NOMO-1 treated with DMSO at 0.1 percent for 48 hours (cell line): ENCODE measurements around the gene ASTN2.
"Not testable (repeated sequence)": the region's sequence is repeated elsewhere in the genome, so short reads cannot be mapped to it uniquely, and the experiment has no call there.

ENCODE experiments used
- DNase-seq: peaks from one replicate; lab custom pipeline; 2025; ENCODE audit not compliant: unreplicated experiment; lab: John Stamatoyannopoulos, UW

Gene ASTN2

DNA sequence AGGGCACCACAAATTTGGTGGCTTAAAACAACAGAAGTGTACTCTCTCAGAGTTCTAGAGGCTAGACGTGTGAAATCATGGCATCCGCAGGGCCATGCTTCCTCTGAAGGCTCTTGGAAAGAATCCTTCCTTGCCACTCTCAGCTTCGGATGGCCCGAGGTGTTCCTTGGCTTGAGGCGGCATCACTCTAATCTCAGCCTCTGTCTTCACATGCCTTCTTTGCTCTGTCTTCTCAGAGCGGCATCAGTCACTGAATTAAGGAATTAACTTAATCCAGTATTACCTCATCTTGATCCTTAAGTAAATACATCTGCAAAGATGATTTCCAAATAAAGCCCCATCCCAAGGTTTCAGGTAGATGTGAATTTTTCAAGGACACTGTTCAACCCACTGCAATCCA, 938.9 kb downstream of the ASTN2 start:
- no peak for DNase-seq

DNA sequence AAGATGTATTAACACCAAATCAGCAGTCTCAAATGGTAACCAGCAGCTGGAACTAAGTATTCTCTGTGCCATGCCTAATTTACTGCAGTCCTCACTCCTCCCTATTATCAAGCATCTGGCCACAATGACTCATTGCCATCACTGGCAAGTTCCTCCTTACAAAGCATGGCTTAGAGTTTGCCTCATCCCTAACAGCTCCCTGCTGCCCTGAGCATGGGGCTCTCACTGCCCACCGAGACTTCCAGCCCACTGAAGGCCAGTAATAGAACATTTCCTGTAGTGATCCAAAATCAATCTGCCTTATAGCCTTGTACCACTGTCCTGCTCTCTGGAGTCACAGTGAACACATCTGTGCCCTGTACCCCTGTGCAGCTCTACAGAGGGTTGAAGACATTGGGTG, 939.7 kb downstream of the ASTN2 start:
- DNase-seq = no peak

DNA sequence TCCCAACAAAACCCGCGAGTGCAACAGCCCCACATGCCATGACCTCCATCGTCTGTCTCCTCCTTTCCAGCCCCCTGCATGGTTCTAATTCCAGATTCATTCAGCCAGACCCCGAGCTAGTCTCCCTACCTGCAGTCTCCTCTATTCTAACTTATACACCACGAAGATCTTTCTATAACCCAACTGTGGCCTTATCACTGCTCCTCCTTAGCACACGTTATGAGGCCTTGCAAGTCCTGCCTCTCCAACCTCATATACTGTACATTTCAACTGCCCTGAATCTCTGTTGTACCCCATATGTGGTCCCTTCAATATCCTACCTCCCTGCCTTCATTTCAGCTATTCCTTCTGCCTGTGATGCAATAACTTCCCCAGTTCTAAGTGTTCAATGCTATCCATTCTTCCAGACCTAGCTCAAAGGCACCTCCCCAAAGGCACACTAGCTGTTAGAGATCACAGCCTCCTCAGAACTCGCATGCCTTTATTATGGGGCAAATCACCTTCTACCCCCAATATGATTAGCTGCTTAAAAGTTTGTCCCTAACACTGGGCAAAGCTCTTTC, 942.8 kb downstream of the ASTN2 start:
- DNase-seq = no peak

DNA sequence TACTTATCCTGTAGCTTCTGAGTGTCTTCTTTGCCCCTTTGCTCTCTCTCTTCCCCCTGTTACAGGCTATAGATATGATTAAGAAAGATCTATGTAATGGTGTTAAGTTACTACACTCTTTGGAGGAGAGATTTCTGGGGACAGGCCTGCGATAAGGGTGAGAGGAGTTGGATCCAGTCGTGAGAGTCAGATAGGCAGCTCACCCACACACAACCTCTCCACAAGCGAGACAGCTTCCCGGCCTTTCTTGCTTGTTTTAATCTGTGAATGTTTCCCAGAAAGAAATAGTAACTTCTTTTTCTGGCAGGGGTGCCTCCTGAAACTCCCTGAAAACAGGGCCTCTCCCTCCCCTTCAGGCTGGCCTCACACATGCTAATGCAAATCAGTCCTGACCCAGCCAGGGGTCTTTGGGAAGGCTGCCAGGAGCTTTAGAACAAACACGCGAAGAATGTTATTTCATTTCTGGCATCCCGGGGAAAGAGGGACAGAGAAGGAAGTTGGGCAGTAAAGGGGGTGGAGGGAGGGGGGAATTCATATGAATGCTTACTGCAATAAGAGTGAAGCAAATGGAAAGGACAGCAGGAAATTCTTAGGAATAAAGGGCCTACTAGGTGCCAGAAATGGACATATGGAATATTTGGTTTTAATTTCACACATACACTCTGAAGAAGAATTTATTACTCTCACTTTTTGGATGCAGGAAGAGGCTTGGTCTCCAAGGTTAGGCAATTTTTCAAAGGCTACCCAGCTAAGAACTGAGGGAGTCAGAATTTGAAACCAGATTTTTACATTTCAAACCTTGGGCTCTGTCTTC, 943.6 kb downstream of the ASTN2 start:
- no peak for DNase-seq

DNA sequence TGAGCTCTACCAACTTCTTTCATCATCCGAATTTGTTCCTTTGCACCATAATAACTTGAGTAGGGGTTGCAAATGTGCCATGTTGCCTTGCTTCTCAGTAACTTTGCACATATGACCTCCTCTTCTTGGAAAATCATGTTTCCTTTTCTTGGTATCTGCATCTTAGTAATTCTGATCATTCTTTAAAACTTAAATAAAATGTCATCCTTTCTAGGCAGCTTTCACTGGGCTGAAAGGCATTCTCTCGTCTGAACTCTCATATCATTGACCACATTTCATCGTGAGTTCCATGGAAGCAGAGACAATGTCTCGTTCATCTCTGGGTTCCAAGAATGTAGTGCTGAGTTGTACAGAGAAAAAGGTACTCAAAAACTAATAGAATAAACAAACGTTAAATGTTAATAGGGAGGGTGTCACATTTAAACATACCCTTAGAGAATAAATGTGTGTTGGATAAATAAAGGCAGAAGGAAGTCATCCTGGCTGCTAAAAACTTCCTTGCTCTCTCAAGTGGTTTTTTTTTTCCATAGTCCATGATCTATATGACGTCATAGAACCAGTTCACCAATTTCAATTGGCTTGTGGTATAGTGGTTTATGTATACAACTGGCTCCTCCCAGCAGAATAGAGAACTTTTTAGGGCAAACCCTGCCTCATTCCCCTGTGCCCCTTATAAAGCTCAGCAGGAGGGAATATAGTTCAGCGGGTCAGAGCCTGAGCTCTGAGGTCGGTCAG, 945.9 kb downstream of the ASTN2 start:
- no peak for DNase-seq

DNA sequence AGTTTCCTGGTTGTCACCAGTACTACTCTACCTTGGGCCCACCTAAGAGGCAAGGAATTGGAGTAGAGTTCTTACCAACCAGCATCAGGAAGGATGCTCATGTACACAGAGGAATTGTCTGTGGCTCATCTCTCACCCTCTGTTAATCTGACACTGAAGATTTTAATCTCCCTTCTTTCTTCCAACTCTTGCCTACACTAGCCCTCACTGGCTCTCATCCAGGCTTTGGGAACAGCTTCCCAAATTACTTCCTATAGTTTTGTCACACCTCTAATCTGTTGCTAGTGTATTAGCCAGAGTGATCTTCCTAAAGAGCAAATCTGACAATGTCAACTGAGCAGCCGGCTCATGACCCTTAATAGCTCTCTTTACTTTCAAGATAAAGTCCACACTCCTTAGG, 946.5 kb downstream of the ASTN2 start:
- DNase-seq = no peak

DNA sequence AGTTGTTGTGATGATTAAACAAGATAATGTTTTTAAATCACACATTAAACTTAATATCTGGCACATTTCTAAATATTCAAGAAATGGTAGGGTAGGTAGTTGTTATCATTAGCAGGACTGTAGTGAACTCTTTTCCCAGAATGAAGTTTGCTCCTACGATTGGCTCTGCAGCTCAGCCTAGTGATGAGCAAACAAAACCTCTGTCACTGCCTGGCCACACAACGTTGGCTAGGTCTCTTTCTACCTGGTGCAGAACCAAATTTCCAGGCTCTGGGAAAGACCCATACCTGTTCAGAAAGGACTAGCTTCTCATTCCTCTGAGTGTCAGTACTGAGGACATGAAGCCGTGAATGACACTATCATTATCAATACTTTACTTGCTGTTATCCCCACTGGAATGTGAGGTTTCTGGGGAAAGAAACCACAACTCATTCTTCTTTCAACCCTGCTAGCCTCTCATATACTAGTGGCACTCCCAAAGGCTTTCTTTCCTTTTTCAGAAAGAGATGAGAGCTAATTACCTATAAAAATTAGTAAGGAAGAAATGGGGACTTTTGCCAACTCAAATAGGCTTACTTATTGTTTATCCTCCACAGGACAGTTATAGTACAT, 947.0 kb downstream of the ASTN2 start:
- no peak for DNase-seq

DNA sequence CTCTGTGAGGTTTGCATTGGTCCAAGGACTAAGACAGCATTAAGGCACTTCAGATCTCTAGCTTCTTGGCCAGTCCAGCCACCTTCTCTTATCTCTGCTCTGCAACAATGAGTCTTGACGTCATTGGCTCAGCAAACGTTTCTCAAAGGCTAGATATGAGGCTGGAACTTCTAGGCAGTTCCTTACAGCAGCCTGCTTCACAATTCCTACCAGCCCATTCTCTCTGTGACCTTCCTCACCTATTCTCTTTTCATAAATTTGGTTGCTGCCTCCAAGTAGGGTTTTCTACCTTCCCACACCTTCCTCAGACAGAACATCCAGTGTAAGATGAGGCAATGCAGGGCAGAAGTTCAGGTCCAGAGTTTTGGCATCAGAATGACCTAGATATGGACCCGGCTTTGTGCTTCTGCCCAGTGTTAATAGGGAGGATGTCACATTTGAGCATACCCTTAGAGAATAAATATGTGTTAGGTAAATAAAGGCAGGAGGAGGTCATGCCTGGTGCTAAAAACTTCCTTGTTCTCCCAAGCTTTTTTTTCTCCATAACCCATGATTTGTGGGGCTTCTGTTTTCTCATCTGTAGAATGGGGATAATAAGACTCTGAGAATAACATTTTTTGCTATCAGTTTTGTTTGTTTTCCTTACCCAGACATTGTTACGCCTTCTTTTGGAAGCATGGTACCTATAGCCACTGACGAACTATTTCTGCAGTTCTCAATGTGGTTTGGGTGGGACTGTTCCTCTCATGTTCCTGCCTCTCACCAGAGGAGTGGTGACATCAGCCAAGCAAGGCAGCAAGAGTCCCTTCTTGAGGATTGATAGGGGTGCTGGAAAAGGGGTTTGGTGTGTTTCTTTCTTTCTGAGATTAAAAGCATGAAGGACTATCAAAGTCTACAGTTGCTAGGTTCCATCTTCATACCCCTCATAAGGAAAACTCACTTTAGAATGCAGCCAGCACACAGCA, 948.3 kb downstream of the ASTN2 start:
- no peak for DNase-seq

DNA sequence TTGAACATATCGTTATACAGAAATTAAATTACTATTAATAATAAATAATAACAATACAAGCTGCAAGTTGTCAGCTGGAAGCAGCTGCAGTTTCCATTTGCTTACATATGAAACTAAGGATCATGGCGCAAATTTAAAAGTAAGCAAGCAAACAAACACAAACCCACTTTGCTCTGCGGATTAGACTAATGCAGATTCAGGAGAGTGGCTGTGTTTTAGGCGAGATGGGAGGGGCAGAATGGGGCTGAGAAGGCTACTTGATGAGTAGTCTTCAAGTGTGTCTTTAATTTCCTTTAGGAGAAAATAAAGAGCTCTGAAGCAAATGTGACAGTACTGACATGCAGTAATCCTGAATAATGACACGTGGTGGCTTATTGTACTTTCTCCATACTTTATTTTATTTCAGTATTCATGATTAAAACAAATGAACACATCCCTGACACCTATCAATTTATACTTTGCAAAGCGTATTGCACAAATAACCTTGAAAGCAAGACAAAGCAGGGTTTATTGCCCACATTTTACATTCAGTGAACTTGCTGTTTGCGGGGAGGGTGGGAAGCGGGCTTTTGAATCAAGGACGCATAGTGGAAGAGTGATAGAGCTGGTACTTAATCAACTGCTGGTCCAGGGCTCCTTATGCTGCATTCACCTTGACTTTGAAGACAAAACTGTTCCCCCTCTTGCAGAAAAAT, 949.1 kb downstream of the ASTN2 start:
- no peak for DNase-seq

DNA sequence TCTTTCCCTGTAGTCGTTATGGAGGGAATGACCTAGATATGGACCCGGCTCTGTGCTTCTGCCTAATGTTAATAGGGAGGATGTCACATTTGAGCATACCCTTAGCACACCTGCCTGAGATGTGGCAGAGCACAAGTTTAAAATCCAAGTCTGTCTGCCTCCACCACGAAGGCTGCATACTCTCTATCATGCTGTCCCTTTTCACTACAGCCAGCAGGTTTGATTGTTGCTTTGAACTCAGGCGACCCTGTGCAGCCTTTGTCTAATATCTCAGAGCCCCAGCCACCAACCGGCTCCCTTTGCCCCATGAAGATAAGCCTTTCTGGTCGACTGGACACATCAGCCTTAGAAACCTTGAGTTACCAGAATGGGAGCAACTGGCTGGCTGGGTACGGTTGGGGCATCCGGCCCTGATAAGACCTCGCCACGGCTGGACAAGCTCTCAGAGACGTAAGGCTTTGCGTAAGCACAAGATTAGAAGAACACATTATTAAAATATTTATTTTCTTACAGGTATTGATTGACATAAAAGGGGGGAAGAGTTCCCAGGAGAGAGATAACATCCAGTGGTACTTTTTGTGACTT, 949.8 kb downstream of the ASTN2 start:
- DNase-seq = no peak

DNA sequence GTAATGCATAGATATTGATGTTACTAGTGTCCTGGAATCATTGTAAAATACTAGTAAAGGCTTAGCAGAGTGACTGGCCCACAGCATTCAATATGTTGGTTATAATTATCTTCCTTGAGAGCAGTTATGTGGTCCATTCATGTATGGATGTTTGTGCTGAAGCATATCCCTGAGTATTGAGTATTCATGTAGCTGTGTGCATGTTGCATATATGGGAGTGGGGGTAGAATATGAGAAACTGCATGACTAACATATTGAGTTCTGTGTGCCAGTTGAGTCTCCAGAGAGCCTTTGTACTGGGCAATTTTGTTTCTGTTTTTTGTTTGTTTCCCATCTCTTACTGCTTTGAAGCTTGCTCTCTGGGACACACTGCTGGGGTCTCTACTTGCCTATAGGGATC, 950.4 kb downstream of the ASTN2 start:
- no peak for DNase-seq

DNA sequence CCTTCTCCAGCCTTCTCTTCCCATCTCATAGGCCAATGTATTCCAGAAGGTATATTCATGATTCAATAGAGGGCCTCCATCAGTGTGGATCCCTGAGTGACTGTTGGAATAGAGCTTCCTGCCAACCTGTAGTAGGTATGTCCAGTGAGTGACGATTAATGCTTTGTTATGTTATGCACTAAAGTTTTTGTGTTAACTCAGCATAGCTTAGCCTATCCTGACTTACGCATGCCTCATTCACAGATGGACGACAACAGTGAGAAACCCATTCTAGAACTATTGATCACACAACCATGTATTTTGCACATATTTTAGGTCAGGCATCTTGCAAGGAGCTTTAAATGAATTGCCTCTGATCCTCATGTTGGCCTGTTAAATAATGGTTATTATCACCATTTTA, 953.2 kb downstream of the ASTN2 start:
- no peak for DNase-seq

DNA sequence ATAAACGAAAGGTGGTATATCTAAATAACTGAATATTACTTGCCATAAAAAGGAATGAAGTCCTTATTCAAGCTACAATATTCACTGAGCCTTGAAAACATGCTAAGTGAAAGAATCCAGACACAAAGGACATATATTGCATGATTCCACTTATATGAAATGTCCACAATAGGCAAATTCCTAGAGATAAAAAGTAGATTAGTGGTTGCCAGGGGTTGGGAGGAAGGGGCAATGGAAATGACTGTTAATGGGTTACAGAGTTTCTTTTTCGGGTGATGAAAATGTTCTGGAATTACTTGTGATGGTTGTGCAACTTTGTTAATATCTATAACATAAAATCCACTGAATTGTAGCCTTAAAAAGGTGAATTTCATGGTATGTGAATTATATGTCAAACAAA, 954.8 kb downstream of the ASTN2 start:
- DNase-seq = no peak

DNA sequence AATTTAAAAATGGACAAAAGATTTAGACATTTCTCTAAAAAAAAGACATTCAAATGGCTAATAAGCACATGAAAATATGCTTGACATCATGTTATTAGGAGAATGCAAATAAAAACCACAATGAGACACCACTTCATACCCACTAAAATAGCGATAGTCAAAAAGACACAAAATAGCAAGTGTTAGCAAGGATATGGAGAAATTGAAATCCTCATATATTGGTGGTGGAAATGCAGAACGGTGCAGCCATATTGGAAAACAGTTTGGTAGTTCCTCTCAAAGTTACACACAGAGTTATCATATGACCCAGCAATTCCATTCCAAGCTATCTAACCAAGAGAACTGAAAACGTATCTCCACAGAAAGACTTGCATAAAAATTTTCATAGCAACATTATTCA, 955.3 kb downstream of the ASTN2 start:
- no peak for DNase-seq

DNA sequence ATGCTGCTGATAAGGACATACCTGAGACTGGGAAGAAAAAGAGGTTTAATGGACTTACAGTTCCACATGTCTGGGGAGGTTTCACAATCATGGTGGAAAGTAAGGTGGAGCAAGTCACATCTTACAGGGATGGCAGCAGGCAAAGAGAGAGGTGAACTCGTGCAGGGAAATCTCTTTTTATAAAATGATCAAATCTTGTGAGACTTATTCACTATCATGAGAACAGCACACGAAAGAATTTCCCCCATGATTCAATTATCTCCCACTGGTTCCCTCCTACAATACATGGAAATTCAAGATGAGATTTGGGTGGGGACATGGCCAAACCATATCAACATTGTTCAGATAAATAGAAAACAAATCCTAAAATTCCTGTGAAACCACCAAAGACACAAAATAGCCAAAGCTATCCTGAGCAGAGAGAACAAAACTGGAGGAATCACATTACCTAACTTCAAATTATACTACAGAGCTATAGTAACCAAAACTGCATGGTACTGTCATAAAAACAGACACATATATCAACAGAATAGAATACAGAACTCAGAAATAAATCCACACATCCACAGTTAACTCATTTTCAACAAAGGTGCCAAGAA, 958.3 kb downstream of the ASTN2 start:
- no peak for DNase-seq

DNA sequence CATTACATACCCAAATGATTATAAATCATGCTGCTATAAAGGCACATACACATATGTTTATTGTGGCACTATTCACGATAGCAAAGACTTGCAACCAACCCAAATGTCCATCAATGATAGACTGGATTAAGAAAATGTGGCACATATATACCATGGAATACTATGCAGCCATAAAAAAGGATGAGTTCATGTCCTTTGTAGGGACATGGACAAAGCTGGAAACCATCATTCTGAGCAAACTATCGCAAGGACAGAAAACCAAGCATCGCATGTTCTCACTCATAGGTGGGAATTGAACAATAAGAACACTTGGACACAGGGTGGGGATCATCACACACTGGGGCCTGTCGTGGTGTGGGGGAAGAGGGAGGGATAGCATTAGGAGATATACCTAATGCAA, 960.3 kb downstream of the ASTN2 start:
- DNase-seq = not testable (repeated sequence)

DNA sequence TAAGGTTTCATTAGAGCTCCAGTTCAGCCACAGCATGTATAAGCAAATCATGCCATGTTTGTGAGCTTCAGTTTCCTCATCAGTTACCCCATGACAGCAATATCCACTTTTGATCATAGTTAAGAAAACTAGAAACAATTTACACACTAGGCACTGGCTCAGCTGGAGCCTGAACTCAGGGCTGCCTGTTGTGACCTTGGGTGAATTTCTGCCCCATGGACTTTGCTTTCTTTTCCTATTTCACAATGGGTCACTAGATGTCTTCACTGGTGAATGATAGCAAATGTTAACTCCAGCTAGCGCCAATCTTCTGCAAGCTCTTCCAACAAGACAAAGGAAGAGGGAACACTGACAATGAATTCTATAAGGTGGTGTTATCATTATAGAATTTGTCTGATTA, 961.1 kb downstream of the ASTN2 start:
- DNase-seq = no peak

DNA sequence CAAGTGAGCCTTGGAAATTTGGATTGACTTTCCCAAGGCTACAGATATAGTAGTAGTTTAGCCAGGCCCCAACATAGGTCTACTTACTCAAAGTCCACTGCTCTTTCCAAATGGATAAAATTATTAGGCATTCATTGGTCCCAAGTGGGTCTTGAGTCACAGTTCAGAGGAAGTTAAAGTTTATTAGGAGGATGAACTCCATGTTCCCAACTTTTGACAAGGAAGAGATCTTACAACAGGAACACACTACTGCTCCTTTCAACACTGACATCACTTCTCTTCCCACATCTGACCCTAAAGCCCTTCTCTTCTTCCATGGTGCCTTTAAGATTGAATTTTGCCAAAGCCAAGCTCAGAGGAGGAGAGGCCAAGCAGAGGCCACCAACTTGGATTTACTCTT, 962.2 kb downstream of the ASTN2 start:
- DNase-seq = no peak

DNA sequence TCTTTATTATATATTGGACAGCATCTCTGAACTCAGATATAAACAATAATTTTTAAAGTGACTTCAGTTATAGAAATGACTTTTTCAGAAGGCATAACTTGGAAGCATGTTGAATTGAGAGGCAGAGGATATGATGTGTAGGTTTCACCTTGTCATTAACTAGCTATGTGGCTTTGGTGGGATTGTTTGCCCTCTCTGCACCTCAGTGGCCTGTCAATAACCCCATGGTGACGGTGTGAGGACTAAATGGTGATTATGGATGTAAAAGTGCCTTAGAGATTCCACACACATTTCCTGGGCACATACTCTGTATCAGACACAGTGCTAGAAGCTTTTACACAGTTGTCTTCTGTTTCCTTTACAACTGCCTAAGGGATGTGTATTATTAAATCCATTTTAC, 962.6 kb downstream of the ASTN2 start:
- DNase-seq = no peak
